Sigmoid colon (tissue), 7 donors: Measurements from ENCODE around the gene NAA40. TPM values are rescaled to one million over a fixed set of nuclear protein-coding genes. Genes with fewer than 3 reads are reported as not detected.

ENCODE experiments used
- DNase-seq: peaks from one replicate; pipeline ENCODE4 v3.0.0-alpha.2; 2019
- H3K27ac ChIP-seq, 4 donors: fragments of 200-600 bp; sonication (generic); one replicate each; pipeline ENCODE4 v1.5.1; 2016 to 2019; ENCODE audit warnings: mild to moderate bottlenecking in 1 of 4
- H3K27me3 ChIP-seq, 3 donors: fragments of 200-600 bp; sonication (generic); one replicate each; pipeline ENCODE4 v1.5.1; 2019; ENCODE audit warnings: mild to moderate bottlenecking in 1 of 3
- H3K36me3 ChIP-seq, 4 donors: fragments of 200-600 bp; sonication (generic); one replicate each; pipeline ENCODE4 v1.5.1; 2016 to 2019
- H3K4me1 ChIP-seq, 4 donors: fragments of 200-600 bp; sonication (generic); one replicate each; pipeline ENCODE4 v1.5.1; 2017 to 2019
- H3K4me3 ChIP-seq, 4 donors: fragments of 200-600 bp; sonication (generic); one replicate each; pipeline ENCODE4 v1.5.1; 2017 to 2019; ENCODE audit warnings: mild to moderate bottlenecking in 2 of 4, moderate library complexity in 1 of 4
- H3K9me3 ChIP-seq, 4 donors: fragments of 200-600 bp in 3 of 4; sonication (generic) in 3 of 4; one replicate each; pipeline versions ENCODE4 v1.5.1 to v1.6.1; 2013 to 2019
- EP300 ChIP-seq, 4 donors: sonication (generic); formaldehyde crosslinking; IDR thresholded peaks; one replicate each; pipeline ENCODE4 v1.6.1; 2017; ENCODE audit warnings: antibody characterized with exemption in 4 of 4
- POLR2A ChIP-seq, 2 donors: fragments of 450-650 bp; IDR thresholded peaks; one replicate each; pipeline ENCODE4 v1.6.1; 2016; ENCODE audit warnings: antibody characterized with exemption in 2 of 2, mild to moderate bottlenecking in 2 of 2, moderate library complexity in 2 of 2
- POLR2AphosphoS5 ChIP-seq, 4 donors: sonication (generic); formaldehyde crosslinking; IDR thresholded peaks; one replicate each; pipeline ENCODE4 v1.6.1; 2017; ENCODE audit warnings: antibody characterized with exemption in 4 of 4
- WGBS, 2 donors: extraction: QIAGEN DNeasy Blood & Tissue Kit; methylation state at CpG; one replicate each; pipeline ENCODE4 v1.1.7; 2013; 5-methylcytosine and 5-hydroxymethylcytosine counted together
- intact Hi-C: fragments of 100-400 bp; cut with DNase I; formaldehyde crosslinking; loops from one replicate; pipeline ENCODE4 v1.15.1; 2023
- polyA plus RNA-seq, 3 donors: library from polyadenylated mRNA; stranded (reverse); fragments of 200-250 nt; gene quantifications; one replicate each; pipeline ENCODE4 v1.2.3, GENCODE V29; 2013
- total RNA-seq, 4 donors: library from RNA; depleted of rRNA; stranded (reverse); fragments of >200 nt; gene quantifications; one replicate each; pipeline ENCODE4 v1.1.0, GENCODE V29; 2016
- TF ChIP-seq, protein P1 (sequence below), 4 experiments: fragments of 450-650 bp in 3 of 4; fragments of 200-600 bp in 1 of 4; IDR thresholded peaks; one replicate each; pipeline ENCODE4 v1.5.1; 2016 to 2019; ENCODE audit warnings: antibody characterized with exemption in 4 of 4, mild to moderate bottlenecking in 3 of 4, moderate library complexity in 2 of 4
- donor health status: healthy with polysubstance abuse.
- donor health status: Bipolar disorder and iron deficiency.
- donor health status: healthy.

Gene NAA40
- total and polyA plus RNA-seq, 7 donors = 5.4 to 22.9 (median 7.4) TPM

DNA sequence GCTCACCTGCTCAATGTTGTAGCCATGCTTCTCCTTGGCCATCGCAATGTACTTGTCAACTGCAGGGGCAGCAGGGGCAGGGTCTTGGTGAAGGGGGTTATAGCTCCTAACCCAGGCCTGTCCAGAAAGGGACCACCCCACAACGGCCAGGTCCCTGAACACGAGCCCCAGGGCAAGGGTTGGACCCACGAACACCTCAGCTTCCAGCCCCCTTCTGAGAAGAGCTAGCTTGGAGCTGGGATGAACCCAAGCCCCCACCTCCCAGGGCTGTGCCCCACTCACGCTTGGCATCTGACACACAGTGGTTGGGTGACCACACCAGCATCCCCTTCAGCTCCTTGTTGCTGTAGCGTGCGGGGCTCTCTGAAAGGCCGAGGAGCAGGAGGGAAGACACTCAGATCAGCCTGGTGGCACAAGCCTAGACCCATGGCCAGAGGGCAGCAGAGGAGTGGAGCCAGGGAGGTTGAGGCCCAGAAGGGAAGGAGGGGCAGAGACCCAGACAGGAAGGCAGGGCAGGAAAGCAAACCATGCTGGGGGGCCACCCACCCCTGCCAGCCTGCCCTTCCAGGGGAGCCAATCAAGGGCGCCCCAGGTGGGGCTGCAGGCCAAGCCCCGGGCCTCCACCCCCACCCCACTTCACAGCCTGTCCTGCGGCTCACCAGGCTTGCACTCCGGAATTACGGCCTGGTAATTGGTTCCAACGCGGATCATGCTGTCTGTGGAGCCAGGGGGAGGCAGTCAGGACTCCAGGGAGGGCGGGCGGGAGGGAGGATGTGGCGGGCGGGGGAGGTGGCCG lies 23.7 kb upstream of the NAA40 start:
- Histone ChIP-seq H3K27me3 (no peaks in the 10 kb centered on the region), H3K36me3 (no peaks in the 10 kb centered on the region), H3K9me3 (no peaks in the 10 kb centered on the region), H3K4me1 (peaks cover 2 to 49% (median 46%) of the 10 kb centered on the region in 4 donors), H3K27ac (no peak overlapping the region), H3K4me3 (no peak overlapping the region)
- intact Hi-C loops = no loop called here
- no peak for DNase-seq
- TF ChIP-seq EP300 (IDR thresholded peaks at IDR 0.05) (no peak), POLR2A (IDR thresholded peaks at IDR 0.05) (no peak), POLR2AphosphoS5 (IDR thresholded peaks at IDR 0.05) (no peak)
- TF ChIP-seq, protein P1, sequence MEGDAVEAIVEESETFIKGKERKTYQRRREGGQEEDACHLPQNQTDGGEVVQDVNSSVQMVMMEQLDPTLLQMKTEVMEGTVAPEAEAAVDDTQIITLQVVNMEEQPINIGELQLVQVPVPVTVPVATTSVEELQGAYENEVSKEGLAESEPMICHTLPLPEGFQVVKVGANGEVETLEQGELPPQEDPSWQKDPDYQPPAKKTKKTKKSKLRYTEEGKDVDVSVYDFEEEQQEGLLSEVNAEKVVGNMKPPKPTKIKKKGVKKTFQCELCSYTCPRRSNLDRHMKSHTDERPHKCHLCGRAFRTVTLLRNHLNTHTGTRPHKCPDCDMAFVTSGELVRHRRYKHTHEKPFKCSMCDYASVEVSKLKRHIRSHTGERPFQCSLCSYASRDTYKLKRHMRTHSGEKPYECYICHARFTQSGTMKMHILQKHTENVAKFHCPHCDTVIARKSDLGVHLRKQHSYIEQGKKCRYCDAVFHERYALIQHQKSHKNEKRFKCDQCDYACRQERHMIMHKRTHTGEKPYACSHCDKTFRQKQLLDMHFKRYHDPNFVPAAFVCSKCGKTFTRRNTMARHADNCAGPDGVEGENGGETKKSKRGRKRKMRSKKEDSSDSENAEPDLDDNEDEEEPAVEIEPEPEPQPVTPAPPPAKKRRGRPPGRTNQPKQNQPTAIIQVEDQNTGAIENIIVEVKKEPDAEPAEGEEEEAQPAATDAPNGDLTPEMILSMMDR (IDR thresholded peaks at IDR 0.05) = no peak
- 66 to 75% methylated on average over 20 of the region's 20 CpGs for WGBS, 2 donors

DNA sequence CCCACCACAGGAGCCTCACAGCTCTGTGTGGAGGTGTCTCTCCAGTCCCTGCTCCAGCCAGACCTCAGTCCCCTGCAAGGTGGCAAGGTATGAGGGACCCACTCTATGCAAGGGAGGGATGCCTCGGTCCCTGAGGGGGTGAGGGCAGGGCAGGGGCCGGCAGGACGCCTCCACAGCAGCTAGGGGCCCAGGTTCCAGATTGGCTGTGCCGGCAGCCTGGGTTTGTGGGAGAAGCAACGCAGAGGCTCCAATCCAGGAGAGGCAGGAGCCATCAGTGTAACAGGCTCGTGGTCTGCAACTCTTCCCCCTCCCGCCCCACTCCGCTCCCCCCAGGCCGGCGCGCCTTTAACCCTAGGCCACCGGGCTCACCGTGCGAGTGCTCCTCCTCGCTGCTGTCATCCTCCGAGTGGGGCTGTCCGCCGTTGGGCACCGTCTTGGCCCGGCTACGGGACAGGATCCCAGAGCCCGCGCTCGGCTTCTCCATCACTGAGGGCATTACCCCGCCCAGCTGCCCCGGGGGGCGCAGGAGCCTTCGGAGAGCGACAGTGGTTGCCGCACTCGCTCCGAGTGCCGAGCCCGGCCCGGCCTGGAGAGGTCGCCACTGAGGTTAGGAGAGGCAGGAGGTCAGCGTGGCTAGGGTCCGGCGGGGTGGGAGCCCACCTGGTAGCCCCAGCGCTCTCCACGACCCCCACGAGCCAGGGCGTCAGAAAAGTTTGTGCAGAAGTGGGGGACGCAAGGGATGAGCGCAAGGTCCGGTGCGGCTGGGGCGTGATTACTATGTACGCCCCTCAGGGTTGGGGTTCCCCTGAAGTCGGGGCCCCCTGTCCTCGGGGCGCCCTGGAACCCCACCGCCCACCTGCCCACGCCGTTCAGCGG lies 22.6 kb upstream of the NAA40 start:
- Histone ChIP-seq H3K27ac (peak overlapping the region; percentile 79 to 92 (median 84)), H3K27me3 (no peaks in the 10 kb centered on the region), H3K9me3 (no peaks in the 10 kb centered on the region), H3K4me3 (peak overlapping the region; percentile 10 to 58 (median 51)), H3K36me3 (no peaks in the 10 kb centered on the region), H3K4me1 (peaks cover 2 to 58% (median 54%) of the 10 kb centered on the region in 4 donors)
- no peak for DNase-seq
- intact Hi-C loops = no loop called here
- whole genome bisulfite sequencing, 2 donors = 2 to 6% methylated on average over 56 of the region's 56 CpGs
- TF ChIP-seq EP300 (IDR thresholded peaks at IDR 0.05) = no peak
- TF ChIP-seq, protein P1 (IDR thresholded peaks at IDR 0.05) = peak in 3 of 4 experiments; percentile 45 to 50 (median 48)

DNA sequence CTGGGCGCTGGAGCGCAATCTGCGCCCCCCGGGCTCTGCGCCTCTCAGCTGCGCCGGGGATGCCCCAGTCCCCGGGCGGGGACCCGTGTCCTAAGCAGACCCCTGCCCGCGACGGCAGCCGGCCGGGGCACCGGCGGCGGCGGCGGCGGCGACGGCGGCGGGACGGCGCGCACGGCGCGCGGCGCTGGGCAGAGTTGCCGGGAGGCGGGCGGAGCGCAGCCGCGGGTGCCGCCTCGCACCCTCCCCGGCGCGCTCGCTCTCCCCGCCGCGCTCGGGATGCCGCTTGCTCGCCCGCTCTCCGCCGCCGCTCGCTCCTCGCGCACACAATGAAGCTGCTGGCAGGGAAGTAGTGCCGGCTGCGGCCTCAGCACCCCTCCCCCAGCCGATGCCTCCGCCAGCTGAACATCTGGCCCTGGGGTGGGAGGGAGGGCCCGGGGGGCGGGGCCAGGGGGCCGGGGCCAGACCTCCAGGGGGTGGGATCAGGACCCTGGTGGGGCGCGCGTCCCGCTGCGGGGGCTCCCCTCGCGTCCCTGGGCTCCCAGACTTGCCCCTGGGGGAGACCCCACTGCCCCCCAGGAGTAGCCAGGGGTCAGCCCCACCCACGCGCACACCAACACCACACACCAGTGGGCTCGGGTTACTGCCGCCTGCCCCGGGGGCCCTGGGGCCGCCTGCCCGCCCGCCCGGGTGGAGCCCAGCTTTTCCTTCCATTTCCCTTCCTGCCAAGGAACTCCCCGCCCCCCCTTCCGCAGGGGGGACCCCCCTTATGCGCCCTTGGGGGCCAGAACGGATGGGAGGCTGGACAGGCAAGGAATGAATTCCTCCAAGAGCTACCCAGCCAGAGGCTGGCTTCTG lies 21.7 kb upstream of the NAA40 start, which contains the start of gene RCOR2:
Gene RCOR2, minus strand, starts transcription at position 328 of the 855 bp plus-strand sequence. CDS start 708 bp downstream, outside the sequence.
- H3K36me3 ChIP-seq = no peaks in the 10 kb centered on the region
- no peaks in the 10 kb centered on the region for H3K9me3 ChIP-seq
- WGBS, 2 donors = 0 to 1% methylated on average over 85 of the region's 85 CpGs
- H3K4me1 ChIP-seq = peaks cover 2 to 58% (median 54%) of the 10 kb centered on the region in 4 donors
- peak within 1 kb of the TSS; percentile 79 to 92 (median 84) for H3K27ac ChIP-seq
- H3K27me3 ChIP-seq = no peaks in the 10 kb centered on the region
- DNase-seq = peak; percentile 91
- peak within 1 kb of the TSS; percentile 23 to 58 (median 51) for H3K4me3 ChIP-seq
- intact Hi-C loops = no loop called here
- no peak for TF ChIP-seq POLR2A (IDR thresholded peaks at IDR 0.05)
- TF ChIP-seq POLR2AphosphoS5 (IDR thresholded peaks at IDR 0.05) = peak in 2 of 4 donors; percentile 35 to 40

DNA sequence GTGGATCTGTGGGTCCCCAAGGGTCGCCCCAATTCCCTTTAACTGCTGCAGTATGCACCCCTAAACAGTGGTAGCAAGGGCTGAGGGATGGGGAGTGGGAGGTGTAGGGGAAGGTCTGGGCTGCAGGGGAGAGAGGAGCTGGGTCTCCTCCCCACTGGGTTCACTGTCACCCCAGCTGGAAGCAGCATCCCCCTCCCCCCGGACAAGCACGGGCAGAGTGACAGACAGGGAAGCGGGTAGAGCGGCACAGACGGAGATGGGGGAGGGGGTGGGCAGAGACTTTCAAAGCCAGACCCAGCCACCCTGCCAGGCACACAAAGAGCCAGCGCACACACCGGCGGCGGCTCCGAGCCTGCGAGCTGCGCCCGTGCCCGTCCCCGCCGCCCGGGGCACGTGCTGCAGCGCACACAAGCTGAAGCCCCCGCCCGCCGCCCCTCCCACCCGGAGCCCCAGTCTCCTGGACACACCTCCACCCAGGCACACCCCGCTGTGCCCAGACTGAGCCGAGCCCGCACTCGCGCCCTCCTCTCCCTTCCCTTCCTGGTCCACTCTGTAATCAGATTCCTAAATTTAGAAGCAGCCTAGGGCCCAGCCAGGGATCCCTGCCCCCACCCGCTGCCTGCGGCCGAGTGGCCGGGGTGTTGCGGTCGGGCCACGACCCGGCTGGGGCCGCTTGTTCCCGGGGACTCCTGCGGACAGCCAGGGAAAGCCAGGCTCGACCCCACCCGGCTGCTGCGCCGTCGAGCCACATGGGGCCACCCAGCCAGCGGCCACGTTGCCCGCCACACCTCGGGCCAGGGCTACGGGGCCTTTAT lies 20.9 kb upstream of the NAA40 start:
- Histone ChIP-seq H3K27me3 (no peaks in the 10 kb centered on the region), H3K9me3 (no peaks in the 10 kb centered on the region), H3K27ac (peak overlapping the region; percentile 79 to 92 (median 84)), H3K4me3 (peak overlapping the region; percentile 23 to 58 (median 51)), H3K36me3 (no peaks in the 10 kb centered on the region), H3K4me1 (peaks cover 2 to 58% (median 54%) of the 10 kb centered on the region in 4 donors)
- WGBS, 2 donors = 4 to 14% methylated on average over 50 of the region's 50 CpGs
- intact Hi-C loops = loop anchor here (1.0 kb wide), 1 partner anchor 20 kb away; no protein-coding TSS in a partner anchor
- peak; percentile 82 for DNase-seq
- peak in 2 of 4 donors; percentile 25 to 51 for TF ChIP-seq POLR2AphosphoS5 (IDR thresholded peaks at IDR 0.05)
- no peak for TF ChIP-seq EP300 (IDR thresholded peaks at IDR 0.05)
